ENCODE results near the gene LACTB. TPM values are rescaled to one million over a fixed set of nuclear protein-coding genes. Genes with fewer than 3 reads are reported as not detected.

Gene LACTB
- total and polyA plus RNA-seq, 2 of the 13 experiments (the other 11 are each of a cell fraction or from before 2014, with no cell fraction given) = 14.8 to 23.0 TPM

DNA sequence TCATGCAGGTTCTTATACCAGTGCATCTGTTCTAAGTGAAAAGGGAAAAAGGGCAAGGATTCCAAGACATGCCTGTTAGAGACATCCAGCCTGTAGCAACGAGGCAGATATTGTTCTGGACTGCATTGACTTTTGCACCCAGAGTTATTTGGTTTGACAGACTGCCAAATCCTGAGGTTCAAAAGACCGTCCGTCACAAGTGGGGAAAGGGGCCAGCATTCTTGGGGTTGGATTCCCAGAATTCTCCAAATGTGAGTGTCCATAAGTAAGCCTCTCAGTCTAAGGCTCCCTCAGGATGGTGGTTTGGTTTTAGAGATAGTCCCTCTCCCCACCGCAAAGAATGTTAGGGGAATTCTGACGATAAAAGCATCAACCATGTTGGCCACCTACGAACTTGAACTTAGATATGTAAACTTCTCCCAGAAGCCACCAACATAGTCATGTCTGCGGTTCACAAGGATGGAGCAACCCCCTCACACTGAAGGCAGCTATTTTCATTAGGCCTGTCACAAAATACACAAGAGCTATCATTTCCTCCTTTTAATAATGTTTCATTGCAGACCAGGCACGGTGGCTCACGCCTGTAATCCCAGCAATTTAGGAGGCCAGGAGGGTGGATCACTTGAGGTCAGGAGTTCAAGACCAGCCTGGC, 13.6 kb upstream of the LACTB start (continued):
- TF ChIP-seq SOX6 (IDR thresholded peaks at IDR 0.05) (no peak), SOX6 (CRISPR knock-in tag; IDR thresholded peaks at IDR 0.05) (peak; percentile 93), ZNF629 (CRISPR knock-in tag; conservative IDR thresholded peaks at IDR 0.05) (no peak; the same call in 1 of the 2 replicates), TGIF2 (CRISPR knock-in tag; IDR thresholded peaks at IDR 0.05) (peak; percentile 88), FOXA3 (CRISPR knock-in tag; IDR thresholded peaks at IDR 0.05) (peak; percentile 81), JUND (CRISPR knock-in tag; IDR thresholded peaks at IDR 0.05) (peak; percentile 63; the same call in 1 of the 2 replicates), JUN (CRISPR knock-in tag; IDR thresholded peaks at IDR 0.05) (peak; percentile 66; the same call in 1 of the 2 replicates), ZNF589 (CRISPR knock-in tag; conservative IDR thresholded peaks at IDR 0.05) (no peak), ZBTB20 (CRISPR knock-in tag; IDR thresholded peaks at IDR 0.05; ENCODE audit: borderline replicate concordance, low read depth) (0 out of 2 replicates have a peak, but pooled peaks have one; percentile 55), ELF4 (CRISPR knock-in tag; IDR thresholded peaks at IDR 0.05; ENCODE audit: borderline replicate concordance) (peak; percentile 70; the same call in 1 of the 2 replicates), ZBTB7B (CRISPR knock-in tag; IDR thresholded peaks at IDR 0.05) (peak; percentile 85), TBX3 (IDR thresholded peaks at IDR 0.05; ENCODE audit: borderline replicate concordance) (peak; percentile 64; the same call in 1 of the 2 replicates), SOX13 (IDR thresholded peaks at IDR 0.05) (peak; percentile 55), SOX13 (CRISPR knock-in tag; conservative IDR thresholded peaks at IDR 0.05 in 1 of 2, IDR thresholded peaks at IDR 0.05 in 1 of 2) (peak in 1 of 2 experiments; percentile 89; a peak in 2 of 4 replicates), NR2C2 (CRISPR knock-in tag; IDR thresholded peaks at IDR 0.05; ENCODE audit: borderline replicate concordance) (peak; percentile 64; the same call in 1 of the 2 replicates), TBL1XR1 (IDR thresholded peaks at IDR 0.05; ENCODE audit: borderline replicate concordance, low read length, partially characterized antibody) (peak; percentile 87), ZSCAN31 (CRISPR knock-in tag; IDR thresholded peaks at IDR 0.05; ENCODE audit: low read depth) (peak; percentile 57; the same call in 1 of the 2 replicates), KDM6A (CRISPR knock-in tag; IDR thresholded peaks at IDR 0.05; ENCODE audit: low read depth) (peak; percentile 77), JARID2 (CRISPR knock-in tag; IDR thresholded peaks at IDR 0.05; ENCODE audit: insufficient replicate concordance) (peak; percentile 64), MYC (CRISPR knock-in tag; IDR thresholded peaks at IDR 0.05; ENCODE audit: borderline replicate concordance) (0 out of 2 replicates have a peak, but pooled peaks have one; percentile 21), ZNF772 (CRISPR knock-in tag; IDR thresholded peaks at IDR 0.05) (peak; percentile 75; the same call in 1 of the 2 replicates)
- TF ChIP-seq, protein P1, sequence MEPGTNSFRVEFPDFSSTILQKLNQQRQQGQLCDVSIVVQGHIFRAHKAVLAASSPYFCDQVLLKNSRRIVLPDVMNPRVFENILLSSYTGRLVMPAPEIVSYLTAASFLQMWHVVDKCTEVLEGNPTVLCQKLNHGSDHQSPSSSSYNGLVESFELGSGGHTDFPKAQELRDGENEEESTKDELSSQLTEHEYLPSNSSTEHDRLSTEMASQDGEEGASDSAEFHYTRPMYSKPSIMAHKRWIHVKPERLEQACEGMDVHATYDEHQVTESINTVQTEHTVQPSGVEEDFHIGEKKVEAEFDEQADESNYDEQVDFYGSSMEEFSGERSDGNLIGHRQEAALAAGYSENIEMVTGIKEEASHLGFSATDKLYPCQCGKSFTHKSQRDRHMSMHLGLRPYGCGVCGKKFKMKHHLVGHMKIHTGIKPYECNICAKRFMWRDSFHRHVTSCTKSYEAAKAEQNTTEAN (CRISPR knock-in tag; conservative IDR thresholded peaks at IDR 0.05) = peak; percentile 67
- TF ChIP-seq, protein P2, sequence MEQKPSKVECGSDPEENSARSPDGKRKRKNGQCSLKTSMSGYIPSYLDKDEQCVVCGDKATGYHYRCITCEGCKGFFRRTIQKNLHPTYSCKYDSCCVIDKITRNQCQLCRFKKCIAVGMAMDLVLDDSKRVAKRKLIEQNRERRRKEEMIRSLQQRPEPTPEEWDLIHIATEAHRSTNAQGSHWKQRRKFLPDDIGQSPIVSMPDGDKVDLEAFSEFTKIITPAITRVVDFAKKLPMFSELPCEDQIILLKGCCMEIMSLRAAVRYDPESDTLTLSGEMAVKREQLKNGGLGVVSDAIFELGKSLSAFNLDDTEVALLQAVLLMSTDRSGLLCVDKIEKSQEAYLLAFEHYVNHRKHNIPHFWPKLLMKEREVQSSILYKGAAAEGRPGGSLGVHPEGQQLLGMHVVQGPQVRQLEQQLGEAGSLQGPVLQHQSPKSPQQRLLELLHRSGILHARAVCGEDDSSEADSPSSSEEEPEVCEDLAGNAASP (CRISPR knock-in tag; IDR thresholded peaks at IDR 0.05; ENCODE audit: borderline replicate concordance) = peak; percentile 60; the same call in 1 of the 2 replicates
- TF ChIP-seq, protein P3, sequence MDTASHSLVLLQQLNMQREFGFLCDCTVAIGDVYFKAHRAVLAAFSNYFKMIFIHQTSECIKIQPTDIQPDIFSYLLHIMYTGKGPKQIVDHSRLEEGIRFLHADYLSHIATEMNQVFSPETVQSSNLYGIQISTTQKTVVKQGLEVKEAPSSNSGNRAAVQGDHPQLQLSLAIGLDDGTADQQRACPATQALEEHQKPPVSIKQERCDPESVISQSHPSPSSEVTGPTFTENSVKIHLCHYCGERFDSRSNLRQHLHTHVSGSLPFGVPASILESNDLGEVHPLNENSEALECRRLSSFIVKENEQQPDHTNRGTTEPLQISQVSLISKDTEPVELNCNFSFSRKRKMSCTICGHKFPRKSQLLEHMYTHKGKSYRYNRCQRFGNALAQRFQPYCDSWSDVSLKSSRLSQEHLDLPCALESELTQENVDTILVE (CRISPR knock-in tag; IDR thresholded peaks at IDR 0.05) = peak; percentile 57; the same call in 1 of the 2 replicates

Data from HepG2 (cell line).